H7 (cell line): ENCODE measurements around the gene CDC20. TPM values are rescaled to one million over a fixed set of nuclear protein-coding genes. Genes with fewer than 3 reads are reported as not detected.

Experiments
- DNase-seq: peaks from one replicate; pipeline ENCODE4 v3.0.0; 2012
- H3K27me3 ChIP-seq: 2 replicates; pipeline ENCODE4 v1.6.0; 2011; ENCODE audit warnings: mild to moderate bottlenecking, low read length; ENCODE audit not compliant: control insufficient read depth, insufficient read depth
- H3K36me3 ChIP-seq: replicated peaks from 2 replicates; pipeline ENCODE4 v1.5.1; 2011; ENCODE audit warnings: low read length; ENCODE audit not compliant: control insufficient read depth, insufficient read depth
- H3K4me3 ChIP-seq: 2 replicates; pipeline ENCODE4 v1.5.1; 2011; ENCODE audit warnings: low read depth, mild to moderate bottlenecking, control low read depth, low read length, moderate library complexity; ENCODE audit not compliant: insufficient read depth
- total RNA-seq: library from RNA; depleted of rRNA; stranded (reverse); fragments of >200 nt; shearing (Covaris generic); gene quantifications from 2 replicates; pipeline ENCODE4 v1.2.3, GENCODE V29; 2014

Gene CDC20
- total RNA-seq, 1 experiment from 2014 or later = 564 TPM

DNA sequence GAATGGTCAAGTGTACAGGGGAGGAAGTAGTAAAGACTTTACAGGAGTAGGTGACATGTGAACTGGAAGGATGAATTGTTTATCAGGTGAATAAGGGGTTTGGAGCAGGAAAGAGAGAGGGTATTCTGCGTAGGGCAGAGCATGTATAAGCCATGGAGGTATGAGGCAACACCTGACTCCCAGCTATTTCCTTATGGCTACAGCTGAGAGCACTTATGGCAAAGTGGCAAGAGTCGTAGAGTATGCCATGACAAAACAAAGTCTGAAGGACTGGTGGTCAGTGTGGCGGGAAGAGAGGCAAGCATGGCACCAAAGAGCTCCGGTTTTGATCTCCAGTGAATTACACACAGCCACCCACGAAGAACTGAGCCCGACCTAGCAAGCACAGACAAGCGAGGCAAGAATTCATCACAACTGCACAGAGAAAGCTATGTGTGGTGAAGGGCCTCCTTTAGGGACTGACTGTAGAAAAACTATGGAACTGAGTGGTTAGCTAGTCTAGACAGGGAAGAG is 18.0 kb downstream of the CDC20 start:
- Histone ChIP-seq H3K4me3 (no peak overlapping the region), H3K27me3 (no peaks in the 10 kb centered on the region), H3K36me3 (no peaks in the 10 kb centered on the region)
- no peak for DNase-seq

DNA sequence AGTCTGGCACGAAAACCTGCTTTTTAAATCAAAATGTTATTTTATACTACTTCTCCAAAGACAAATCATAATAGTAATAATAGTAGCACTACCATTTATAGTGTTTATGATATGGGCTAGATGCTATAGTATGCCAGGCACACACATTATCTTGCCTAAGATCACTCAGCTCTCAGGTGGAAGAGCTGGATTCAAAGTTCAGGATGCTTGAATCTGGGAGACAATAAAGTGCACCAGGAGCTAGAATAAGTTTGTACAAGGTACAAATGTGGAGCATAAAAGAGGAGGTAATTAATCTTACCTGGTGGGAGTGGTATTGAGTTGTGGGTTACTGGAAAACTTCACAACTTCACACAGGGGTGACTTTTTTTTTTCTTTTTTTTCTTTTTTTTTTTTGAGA is 19.1 kb downstream of the CDC20 start:
- DNase-seq = no peak
- H3K4me3 ChIP-seq = no peak overlapping the region
- no peaks in the 10 kb centered on the region for H3K27me3 ChIP-seq
- no peaks in the 10 kb centered on the region for H3K36me3 ChIP-seq

DNA sequence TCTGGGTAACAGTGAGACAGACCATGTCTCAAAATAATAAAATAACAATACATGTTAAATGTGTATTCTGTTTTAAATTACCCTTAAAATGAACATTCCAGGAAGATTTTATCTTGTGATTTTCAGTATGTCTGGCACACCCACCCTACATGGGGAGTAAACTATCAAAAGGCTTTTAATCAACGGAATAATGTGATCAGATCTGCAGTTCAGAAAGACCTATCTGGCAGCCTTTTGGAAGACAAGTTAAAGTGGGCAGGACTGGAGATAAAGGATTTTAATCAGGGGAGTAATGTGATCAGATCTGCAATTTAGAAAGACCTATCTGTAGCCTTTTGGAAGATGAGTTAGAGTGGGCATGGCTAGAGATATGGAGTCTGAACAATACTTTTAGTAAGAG is 20.7 kb downstream of the CDC20 start:
- no peaks in the 10 kb centered on the region for H3K27me3 ChIP-seq
- no peak for DNase-seq
- peaks cover 9% of the 10 kb centered on the region for H3K36me3 ChIP-seq
- H3K4me3 ChIP-seq = no peak overlapping the region

DNA sequence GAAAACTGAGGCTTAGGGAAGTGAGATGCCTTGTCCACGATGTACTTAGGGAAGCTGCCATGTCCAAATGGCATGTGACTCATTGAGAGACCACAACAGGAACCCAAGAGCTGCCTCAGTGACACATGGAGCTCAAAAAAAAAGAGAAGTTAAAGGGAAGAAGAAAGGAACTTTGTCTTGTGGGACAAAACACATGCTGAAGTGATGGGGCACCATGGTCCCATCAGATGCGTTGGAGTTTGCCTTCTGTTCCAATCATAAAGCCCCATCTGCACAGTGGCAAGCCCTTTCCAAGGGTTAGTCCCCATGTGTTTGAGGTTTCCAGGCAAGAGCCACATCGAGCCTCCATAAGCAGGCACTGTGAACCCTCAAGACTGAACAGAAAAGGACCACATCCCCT is 22.8 kb downstream of the CDC20 start:
- no peak for DNase-seq
- Histone ChIP-seq H3K27me3 (no peaks in the 10 kb centered on the region), H3K4me3 (no peak overlapping the region), H3K36me3 (peaks cover 29% of the 10 kb centered on the region)

DNA sequence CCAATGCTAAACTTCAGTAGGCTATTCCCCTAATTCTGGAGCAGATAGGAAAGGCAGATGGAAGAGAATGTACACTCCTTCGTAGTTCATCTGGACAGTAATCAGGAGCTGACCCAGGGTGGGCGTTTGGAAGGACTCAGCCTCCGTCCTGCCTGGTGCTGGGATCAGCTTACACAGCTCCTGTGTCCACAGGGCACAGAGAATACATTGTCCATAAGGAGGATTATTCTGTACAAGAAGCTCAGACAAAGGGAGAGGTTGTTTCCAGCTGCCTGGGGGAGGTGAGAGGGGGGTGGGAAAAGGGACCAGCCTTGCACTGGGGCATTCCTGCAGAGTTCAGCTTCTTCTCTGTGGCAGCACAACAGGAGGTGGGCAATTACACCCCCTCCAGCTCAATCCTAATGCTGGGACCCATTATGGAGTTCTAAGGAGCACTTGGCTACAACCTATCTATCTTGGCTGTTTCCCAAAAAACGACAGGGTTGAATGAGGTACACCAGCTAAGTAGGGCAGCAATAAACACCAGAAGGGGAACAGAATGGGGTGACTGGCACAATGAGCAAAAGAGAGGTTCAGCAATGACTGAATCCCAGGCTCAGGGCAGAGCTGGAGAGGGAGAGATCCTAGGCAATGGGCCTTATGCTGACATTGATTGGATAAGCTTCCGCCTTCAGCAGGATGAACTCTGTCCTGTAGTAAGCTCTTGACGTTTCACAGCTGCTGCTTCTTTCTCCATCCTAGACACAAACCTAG is 23.4 kb downstream of the CDC20 start:
- H3K36me3 ChIP-seq = peaks cover 33% of the 10 kb centered on the region
- H3K4me3 ChIP-seq = no peak overlapping the region
- DNase-seq = no peak
- no peaks in the 10 kb centered on the region for H3K27me3 ChIP-seq

DNA sequence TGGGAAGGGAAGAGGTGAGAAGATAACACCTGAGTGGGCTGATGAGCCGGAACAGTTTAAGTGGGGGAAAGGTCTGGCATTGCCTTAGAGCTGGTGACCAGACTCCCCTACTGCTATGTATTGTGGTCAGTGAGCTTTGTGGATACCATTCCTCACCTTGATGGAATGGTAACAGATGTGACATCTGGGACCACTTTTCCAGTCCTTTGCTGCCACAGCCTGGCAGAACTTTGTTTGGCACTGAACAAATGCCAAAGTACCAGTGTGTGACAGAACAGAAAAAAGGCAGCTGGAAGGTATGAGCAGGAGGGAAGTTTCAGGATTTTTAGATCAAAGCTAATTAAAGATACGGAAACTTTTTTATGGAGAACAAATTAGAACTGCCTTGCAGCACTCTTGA is 24.7 kb downstream of the CDC20 start:
- H3K4me3 ChIP-seq = no peak overlapping the region
- H3K27me3 ChIP-seq = no peaks in the 10 kb centered on the region
- peaks cover 37% of the 10 kb centered on the region for H3K36me3 ChIP-seq
- DNase-seq = no peak

DNA sequence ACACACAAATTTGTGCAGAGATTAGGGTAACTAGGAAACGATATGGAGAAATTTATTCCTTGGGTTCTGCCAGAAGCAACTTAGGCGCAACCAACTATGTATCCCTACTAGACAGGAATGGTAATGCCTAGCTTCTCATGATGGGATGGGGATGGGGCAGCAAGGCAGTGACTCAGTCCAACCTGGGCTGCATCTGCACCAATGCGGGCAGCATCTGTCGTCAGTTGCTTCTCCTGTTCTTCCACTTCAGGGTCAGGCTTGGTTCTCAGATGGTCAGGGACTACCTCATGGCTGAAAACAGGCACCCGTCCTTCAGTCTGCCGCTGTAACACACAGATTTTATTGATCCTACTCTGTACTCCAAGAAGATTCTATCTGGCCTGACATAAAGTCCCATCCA is 27.9 kb downstream of the CDC20 start:
- Histone ChIP-seq H3K36me3 (peaks cover 37% of the 10 kb centered on the region), H3K27me3 (no peaks in the 10 kb centered on the region), H3K4me3 (no peak overlapping the region)
- no peak for DNase-seq

DNA sequence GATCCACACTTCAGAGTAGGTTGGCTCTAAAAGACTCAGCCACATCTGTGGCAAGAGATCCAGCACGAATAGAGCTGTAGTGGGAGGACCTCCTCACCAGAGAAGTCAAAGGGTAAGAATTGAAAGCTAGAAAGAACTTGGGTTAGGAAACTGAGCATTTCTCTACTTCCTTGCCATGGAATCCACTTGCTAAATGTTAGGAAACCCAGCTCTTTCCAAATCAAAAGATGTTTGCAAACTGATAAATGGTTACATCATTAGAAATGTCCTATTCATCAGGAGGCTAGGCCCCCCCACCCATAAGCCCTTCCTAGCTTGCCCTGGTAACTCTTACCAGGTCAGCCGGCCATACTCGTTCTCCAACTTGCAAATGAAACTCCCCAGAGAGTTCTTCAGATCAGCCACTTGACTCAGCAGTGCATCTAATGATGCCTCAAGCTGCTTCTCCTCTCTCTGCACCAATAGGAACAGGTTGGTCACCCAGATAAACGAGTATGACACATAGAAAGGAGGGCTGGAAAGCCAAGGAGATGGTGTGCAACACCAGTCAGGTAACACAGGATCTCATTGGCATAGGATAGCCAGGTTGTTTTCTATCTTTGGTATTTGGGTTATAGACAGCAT is 29.3 kb downstream of the CDC20 start:
- no peak for DNase-seq
- H3K36me3 ChIP-seq = peaks cover 37% of the 10 kb centered on the region
- H3K4me3 ChIP-seq = no peak overlapping the region
- H3K27me3 ChIP-seq = no peaks in the 10 kb centered on the region

DNA sequence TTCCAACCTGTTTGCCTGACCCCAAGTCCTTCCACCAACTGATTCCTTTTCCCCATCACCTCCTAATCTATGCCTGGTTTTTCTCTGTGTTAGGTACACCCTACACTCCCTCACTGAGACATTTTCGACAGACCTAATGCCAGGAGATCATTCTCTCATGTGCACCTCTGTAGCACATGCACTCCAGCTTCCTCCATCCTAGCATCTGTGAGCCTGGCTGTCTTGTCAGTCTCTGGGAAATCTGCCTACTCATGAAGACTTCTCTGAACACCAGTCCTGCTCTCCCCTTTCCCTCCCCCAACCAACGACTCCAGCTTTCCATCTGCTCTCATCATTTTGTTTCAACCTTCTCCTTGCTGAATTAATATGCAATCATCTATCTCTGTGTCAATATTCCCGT is 29.8 kb downstream of the CDC20 start:
- Histone ChIP-seq H3K4me3 (peak overlapping the region; percentile 81), H3K36me3 (peaks cover 34% of the 10 kb centered on the region), H3K27me3 (no peaks in the 10 kb centered on the region)
- no peak for DNase-seq

DNA sequence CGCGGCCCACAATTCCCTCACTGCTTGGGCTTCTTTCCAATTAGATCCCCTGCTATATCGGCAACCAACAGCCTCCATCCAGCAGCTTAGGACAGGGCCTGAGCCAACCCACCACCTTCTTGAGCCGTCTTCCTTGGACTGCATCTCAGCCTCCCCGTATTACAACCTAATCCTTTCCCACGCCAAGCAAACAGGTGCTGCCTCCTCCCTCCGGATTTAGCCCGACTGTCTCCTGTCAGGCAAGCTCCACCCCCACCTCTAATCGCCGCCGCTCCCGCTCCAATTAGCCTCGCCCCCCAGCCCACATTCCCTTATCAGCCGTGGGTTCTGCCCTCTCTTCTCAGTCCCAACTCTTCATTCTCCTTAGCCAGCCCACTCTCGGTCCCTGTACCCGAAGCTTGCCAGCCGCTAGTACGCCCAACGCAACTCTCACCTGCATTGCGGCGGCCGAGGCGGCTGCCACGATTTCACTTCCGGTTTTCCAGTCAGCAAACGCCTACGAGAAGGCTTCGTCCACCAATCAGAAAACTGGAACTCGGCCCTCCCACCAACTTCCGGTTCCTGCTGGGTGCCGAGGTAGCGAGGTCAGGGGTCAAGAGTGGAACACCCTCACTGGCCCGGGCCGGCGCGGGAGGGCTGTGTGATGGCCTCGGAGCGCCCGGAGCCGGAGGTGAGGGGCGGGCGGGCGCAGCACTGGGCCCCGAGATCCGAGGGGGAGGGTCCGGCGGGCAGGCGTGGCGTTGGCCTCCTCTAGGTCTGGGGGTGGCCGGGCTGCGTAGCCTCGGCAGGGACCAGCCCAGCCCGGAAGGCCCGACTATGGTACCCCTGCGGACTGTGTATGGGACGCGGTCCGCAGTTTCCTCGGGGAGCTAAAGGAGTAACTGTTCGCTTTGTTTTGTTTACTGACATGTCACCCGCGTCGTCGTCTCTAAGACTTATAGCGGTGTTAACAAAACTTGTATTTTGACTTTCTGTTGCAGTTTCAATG is 30.8 kb downstream of the CDC20 start, which contains the start of the genes MED8 and SZT2:
MED8 (minus strand) TSS at position 475 of the 988 bp plus-strand sequence; CDS start at position 439, 36 bp downstream.
SZT2 (plus strand) TSS at position 574 of the 988 bp plus-strand sequence; CDS start at position 644, 70 bp downstream.
- peak; percentile 98 for DNase-seq
- no peaks in the 10 kb centered on the region for H3K27me3 ChIP-seq

DNA sequence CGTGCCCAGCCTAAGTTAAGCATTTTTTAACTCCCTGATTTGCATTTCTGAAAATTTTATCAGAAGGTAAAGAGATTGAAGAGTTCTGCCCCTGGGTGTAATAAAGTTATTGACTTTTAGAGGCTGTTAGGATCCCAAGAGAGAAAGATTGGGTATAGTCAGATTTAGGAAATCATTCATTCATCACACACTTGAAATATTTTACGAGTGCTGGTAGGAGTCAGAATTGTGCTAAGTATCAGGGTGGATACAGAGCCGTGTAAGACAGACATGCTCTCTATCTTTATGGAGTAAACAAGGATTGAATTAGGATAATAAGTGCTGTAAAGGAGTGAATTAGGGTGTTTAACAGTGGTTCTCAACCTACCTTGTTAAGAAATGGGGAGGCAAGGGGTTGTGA is 33.9 kb downstream of the CDC20 start:
- no peaks in the 10 kb centered on the region for H3K27me3 ChIP-seq
- DNase-seq = no peak
- H3K36me3 ChIP-seq = no peaks in the 10 kb centered on the region
- no peak overlapping the region for H3K4me3 ChIP-seq

More for the DNA sequence above, 30.8 kb downstream of the CDC20 start, which contains the start of the genes MED8 and SZT2:
- Histone ChIP-seq H3K36me3 (peaks cover 27% of the 10 kb centered on the region), H3K4me3 (peak within 1 kb of the TSS; percentile 81)

DNA sequence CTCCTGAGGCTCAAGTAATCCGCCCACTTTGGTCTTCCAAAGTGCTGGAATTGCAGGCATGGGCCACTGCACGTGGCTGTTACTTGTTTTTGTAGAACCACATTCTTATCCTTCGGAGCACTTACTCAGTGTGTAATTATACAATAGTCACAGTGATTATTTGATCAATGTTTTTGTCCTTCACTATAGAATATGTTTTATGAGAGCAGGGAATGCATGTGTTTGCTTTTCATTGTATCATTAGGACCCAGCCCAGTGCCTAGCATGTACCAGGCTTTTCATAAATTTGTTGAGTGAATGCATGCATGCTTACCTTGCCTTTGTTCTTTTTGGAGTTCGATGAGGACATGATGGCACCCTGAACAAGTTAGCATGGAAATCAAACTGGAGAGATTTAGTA is 36.7 kb downstream of the CDC20 start:
- no peak for DNase-seq
- Histone ChIP-seq H3K4me3 (no peak overlapping the region), H3K27me3 (no peaks in the 10 kb centered on the region), H3K36me3 (no peaks in the 10 kb centered on the region)

DNA sequence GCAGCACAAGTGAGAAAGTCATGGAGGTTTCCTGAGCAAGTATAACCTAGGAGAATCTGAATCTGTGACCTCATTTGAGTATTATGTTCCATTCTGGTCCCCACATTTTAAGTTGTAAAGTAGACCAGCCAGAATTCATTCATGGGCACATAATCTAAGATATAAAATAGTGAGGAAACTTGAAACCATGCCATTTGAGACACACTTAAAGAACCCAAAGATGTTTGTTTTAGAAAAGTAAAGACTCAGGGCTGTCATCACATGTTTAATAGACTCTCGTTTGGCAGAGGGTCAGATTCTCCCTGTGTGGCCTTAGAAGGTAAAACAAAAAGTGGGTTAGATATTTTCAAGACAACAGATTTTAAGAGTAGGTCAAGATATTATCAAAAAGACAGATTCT is 37.3 kb downstream of the CDC20 start:
- Histone ChIP-seq H3K27me3 (no peaks in the 10 kb centered on the region), H3K36me3 (no peaks in the 10 kb centered on the region), H3K4me3 (no peak overlapping the region)
- no peak for DNase-seq

DNA sequence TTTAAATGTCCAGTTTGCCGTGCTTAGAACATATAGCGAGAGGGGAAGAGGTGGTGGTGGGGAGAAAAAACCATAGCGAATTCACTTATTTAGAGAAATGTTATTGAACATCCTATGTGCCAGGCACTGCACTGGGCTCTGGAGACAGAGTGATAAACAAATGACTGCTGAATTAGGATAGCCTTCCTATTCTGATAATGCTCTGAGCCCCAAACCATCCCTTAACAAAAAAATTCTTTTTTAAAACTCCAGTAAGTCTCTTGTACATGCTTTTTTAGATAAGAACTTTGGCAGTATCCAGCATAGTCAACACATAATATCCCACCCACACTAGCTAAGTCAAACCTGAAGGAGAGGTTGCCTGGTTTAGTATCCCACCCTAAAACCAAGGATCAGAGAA is 39.4 kb downstream of the CDC20 start:
- no peaks in the 10 kb centered on the region for H3K27me3 ChIP-seq
- H3K36me3 ChIP-seq = no peaks in the 10 kb centered on the region
- no peak overlapping the region for H3K4me3 ChIP-seq
- no peak for DNase-seq
